Esophagus muscularis mucosa (tissue), 4 donors: ENCODE results near the gene ZNF26. TPM values are rescaled to one million over a fixed set of nuclear protein-coding genes. Genes with fewer than 3 reads are reported as not detected.

Experiments
- DNase-seq: peaks from one replicate; pipeline ENCODE4 v3.0.0-alpha.2; 2017; ENCODE audit errors: extremely low spot score
- H3K27ac ChIP-seq, 4 donors: fragments of 200-600 bp; sonication (generic); replicated peaks in 1 of 4; 1 replicate in 3 of 4; 2 replicates in 1 of 4; pipeline ENCODE4 v1.5.1; 2016 to 2019; ENCODE audit warnings: mild to moderate bottlenecking in 1 of 4
- H3K27me3 ChIP-seq, 4 donors: fragments of 200-600 bp; sonication (generic); one replicate each; pipeline versions ENCODE4 v1.5.1 to v1.6.0; 2016 to 2019
- H3K36me3 ChIP-seq, 4 donors: fragments of 200-600 bp; sonication (generic); one replicate each; pipeline ENCODE4 v1.5.1; 2016 to 2019
- H3K4me1 ChIP-seq, 4 donors: fragments of 200-600 bp; sonication (generic); one replicate each; pipeline ENCODE4 v1.5.1; 2016 to 2019
- H3K4me3 ChIP-seq, 4 donors: fragments of 200-600 bp; sonication (generic); 1 replicate in 2 of 4; 2 replicates in 2 of 4; pipeline ENCODE4 v1.5.1; 2016 to 2019; ENCODE audit warnings: mild to moderate bottlenecking in 4 of 4, moderate library complexity in 1 of 4
- H3K9me3 ChIP-seq, 4 donors: fragments of 200-600 bp; sonication (generic); 1 replicate in 3 of 4; 2 replicates in 1 of 4; pipeline ENCODE4 v1.5.1; 2016 to 2019
- CTCF ChIP-seq, 3 experiments: fragments of 200-600 bp in 2 of 3; fragments of 450-650 bp in 1 of 3; sonication (generic) in 2 of 3; IDR thresholded peaks; one replicate each; pipeline ENCODE4 v1.5.1; 2017 to 2019; ENCODE audit warnings: antibody characterized with exemption in 3 of 3, mild to moderate bottlenecking in 2 of 3, moderate library complexity in 1 of 3
- EP300 ChIP-seq: sonication (generic); formaldehyde crosslinking; IDR thresholded peaks from one replicate; pipeline ENCODE4 v1.6.1; 2017; ENCODE audit warnings: antibody characterized with exemption
- POLR2A ChIP-seq: fragments of 450-650 bp; IDR thresholded peaks from one replicate; pipeline ENCODE4 v1.6.1; 2017; ENCODE audit warnings: antibody characterized with exemption, moderate library complexity, mild to moderate bottlenecking, low read depth
- POLR2AphosphoS5 ChIP-seq, 2 donors: sonication (generic); formaldehyde crosslinking; IDR thresholded peaks; one replicate each; pipeline ENCODE4 v1.6.1; 2017; ENCODE audit warnings: antibody characterized with exemption in 2 of 2
- WGBS: methylation state at CpG from one replicate; pipeline ENCODE4 v1.1.5; 2018; 5-methylcytosine and 5-hydroxymethylcytosine counted together
- intact Hi-C: fragments of 100-400 bp; cut with DNase I; formaldehyde crosslinking; loops from one replicate; pipeline ENCODE4 v1.15.1; 2023
- small RNA-seq, 3 donors: library from RNA; depleted of rRNA; stranded (forward); fragments of <200 nt; gene quantifications; one replicate each; pipeline ENCODE3, GENCODE V24; 2016
- total RNA-seq, 4 donors: library from RNA; depleted of rRNA; stranded (reverse); fragments of >200 nt; gene quantifications; one replicate each; pipeline versions ENCODE4 v1.1.0 to v1.2.1, GENCODE V29; 2016

Gene ZNF26
- total RNA-seq, 4 donors from 2014 or later: 9.6 to 15.8 (median 10.9) TPM

- H3K9me3 ChIP-seq: peaks cover under 1 to 99% (median 93%) of the 10 kb centered on the region in 4 donors
- DNase-seq: no peak
- H3K4me1 ChIP-seq: no peaks in the 10 kb centered on the region
- H3K27me3 ChIP-seq: no peaks in the 10 kb centered on the region
- intact Hi-C loops: no loop called here
- H3K4me3 ChIP-seq: no peak overlapping the region
- WGBS: 90% methylated on average over 2 of the region's 2 CpGs
- no peaks in the 10 kb centered on the region for H3K36me3 ChIP-seq
- TF ChIP-seq POLR2A (no peak), POLR2AphosphoS5 (IDR thresholded peaks at IDR 0.05) (no peak), EP300 (no peak), CTCF (IDR thresholded peaks at IDR 0.05) (no peak)
- H3K27ac ChIP-seq: no peak overlapping the region
Measured at GRCh38 chr12:133073836-133074235, 87.7 kb downstream of the ZNF26 start.

Small RNA genes within 50 kb of the gene (small RNA-seq; reads per million reads assigned to genes)
- 0 reads per million in 3 donors for gene RNU4ATAC12P

Other genes starting within 250 kb of the ZNF26 start
- 10 to 100 TPM; 40.2 to 47.2 (median 45.4) TPM for gene ANKLE2, start 224.5 kb upstream of the ZNF26 start, total RNA-seq
- gene GOLGA3, start 157.5 kb upstream of the ZNF26 start, total RNA-seq: 100 to 1,000 TPM in 2 of 4 donors, 10 to 100 TPM in 2; 72.3 to 123 (median 93.4) TPM
- 10 to 100 TPM; 35.7 to 41.7 (median 40.0) TPM for gene CHFR, start 98.8 kb upstream of the ZNF26 start, total RNA-seq
- gene ZNF605, start 30.1 kb upstream of the ZNF26 start, total RNA-seq: 1 to 10 TPM; 5.5 to 9.0 (median 6.1) TPM
- gene ZNF84, start 51.1 kb downstream of the ZNF26 start, total RNA-seq: 10 to 100 TPM; 19.5 to 21.2 (median 20.7) TPM
- 10 to 100 TPM; 12.0 to 13.8 (median 13.1) TPM for gene ZNF140, start 94.6 kb downstream of the ZNF26 start, total RNA-seq
- gene ZNF891, start 143.9 kb downstream of the ZNF26 start, total RNA-seq: 1 to 10 TPM; 1.8 to 4.6 (median 2.6) TPM
- gene ZNF10, start 144.3 kb downstream of the ZNF26 start, total RNA-seq: 10 to 100 TPM in 2 of 4 donors, 1 to 10 TPM in 2; 3.4 to 15.4 (median 9.7) TPM
- 10 to 100 TPM; 14.1 to 37.2 (median 26.8) TPM for gene ZNF268, start 195.1 kb downstream of the ZNF26 start, total RNA-seq
- gene ANHX, start 249.5 kb downstream of the ZNF26 start, total RNA-seq: not detected